ENCODE data around the gene KCNA4.
"Not testable (repeated sequence)": the region's sequence is repeated elsewhere in the genome, so short reads cannot be mapped to it uniquely, and the experiment has no call there.

The KCNA4 gene

DNA sequence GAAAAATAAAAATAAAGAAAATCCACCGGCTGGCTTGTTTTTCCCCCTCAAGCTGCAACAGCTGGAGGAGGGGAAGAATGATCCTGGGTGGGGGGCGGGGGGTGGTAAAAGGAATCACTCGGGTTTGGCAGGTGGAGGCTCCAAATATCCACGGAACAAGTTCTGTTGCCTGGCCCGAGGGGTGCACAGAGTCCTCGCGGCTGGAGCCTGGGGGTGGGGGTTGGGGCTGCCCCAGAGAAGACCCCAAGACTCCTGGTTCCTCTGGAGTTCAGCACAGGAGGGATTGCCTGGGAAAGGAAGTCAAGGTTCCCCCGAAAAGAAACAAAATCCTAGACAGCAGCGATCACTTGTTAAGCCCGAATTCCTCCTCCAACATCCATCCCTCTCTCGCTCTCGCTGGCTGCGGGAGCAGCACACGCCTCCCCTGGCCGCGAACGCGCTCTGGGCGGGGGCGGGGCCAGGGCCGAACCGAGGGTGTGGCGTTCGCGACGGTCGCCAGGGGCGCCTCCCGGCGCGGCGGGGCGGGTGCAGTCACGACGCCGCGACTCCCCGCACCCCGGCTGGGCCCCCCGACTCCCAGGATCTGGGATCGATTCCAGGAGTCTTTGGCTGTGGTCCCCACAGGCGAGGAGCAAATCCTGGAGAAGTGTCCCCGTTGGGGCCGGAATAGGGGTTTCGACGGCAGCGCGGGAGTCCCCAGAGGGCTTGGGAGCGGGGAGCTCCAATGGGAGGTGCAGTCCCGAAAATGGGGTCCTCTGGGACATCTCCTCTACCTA lies at the start of gene KCNA4:
KCNA4 (minus strand) TSS at position 443 of the 776 bp plus-strand sequence. CDS start 4,352 bp downstream, outside the sequence.
- DNase-seq (ENCODE audit: low spot score), result no peak
- no peak for FAIRE-seq

DNA sequence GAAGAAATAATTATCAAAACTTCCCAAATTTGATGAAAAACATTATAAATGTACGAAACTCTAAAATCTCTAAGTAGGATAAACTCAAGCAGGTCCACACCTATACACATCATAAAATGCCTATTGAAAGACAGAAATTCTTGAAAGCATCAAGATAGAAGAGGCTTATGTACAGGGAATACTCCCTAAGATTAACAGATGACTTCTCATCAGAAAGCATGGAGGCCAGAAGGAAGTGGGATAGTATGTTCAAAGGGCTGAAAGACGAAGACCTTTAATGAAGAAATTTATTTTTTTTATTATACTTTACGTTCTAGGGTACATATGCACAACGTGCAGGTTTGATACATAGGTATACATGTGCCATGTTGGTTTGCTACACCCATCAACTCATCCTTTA lies 45.3 kb upstream of the KCNA4 start:
- FAIRE-seq (no peak), DNase-seq (ENCODE audit: low spot score) (no peak)

DNA sequence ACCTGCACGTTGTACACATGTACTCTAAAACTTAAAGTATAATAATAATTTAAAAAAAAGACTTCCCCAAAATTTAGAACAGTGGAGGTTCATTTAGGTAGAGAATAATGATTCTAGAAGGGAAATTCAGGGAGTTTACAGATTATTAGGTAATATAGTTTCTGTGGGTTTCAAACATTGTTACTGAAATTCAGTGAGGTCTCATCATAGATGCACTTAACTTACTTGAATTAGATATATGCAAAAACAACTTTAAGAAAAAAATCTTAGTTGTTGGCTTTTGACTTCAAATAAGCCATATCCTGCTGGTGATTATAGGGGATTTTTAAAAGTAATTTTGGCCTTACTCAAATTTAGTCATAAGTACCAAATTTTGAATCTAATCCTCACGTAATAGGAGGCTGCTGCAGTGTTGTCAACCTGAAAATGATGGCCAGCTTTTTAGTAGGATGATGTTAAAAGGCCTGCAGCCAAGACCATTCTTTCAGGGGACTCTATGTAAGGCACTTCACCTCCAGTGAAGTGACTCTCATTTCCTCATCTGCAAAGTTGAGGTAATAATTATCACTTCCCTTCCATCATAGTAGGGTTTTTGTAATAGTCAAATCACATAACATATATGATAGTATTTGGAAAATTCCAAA lies 42.5 kb upstream of the KCNA4 start:
- FAIRE-seq (no peak), DNase-seq (ENCODE audit: low spot score) (no peak)

DNA sequence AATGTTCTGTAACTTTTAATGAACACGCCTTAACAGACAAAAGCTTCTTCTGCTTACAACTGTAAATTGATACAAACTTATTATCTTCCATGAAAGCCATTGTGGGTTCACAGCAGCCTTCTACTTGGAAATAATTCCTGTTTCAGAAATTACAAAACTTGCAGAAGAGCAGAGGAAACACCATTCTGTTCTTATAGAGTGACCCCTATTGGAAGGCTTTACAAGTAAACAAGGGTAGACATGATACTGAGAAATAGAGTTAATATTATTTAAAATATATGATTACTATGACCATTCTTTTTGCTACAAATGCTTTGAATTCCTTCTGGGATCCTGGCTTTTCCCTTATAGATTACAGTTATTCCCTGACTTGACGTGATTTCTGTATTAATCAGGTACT lies 32.4 kb upstream of the KCNA4 start:
- DNase-seq (ENCODE audit: low spot score) (no peak), FAIRE-seq (no peak)

DNA sequence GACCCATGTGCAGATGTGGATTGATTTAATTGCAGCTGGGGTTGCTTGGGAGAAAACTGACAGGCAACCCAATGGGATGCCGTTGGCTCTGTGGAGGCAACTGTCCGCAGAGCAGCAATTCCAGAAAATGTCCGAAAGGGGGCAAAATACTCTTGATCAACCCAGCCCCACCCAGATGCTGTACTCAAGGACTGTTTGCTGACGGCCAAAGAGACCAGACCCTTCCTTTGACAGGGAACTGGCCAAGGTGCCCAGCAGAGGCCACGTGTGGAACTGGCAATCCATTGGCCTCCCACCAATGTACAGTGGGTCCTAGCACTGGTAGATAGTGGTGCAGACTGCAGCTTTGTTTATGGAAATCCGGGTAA lies 29.7 kb upstream of the KCNA4 start:
- DNase-seq (ENCODE audit: low spot score) (no peak), FAIRE-seq (no peak)

DNA sequence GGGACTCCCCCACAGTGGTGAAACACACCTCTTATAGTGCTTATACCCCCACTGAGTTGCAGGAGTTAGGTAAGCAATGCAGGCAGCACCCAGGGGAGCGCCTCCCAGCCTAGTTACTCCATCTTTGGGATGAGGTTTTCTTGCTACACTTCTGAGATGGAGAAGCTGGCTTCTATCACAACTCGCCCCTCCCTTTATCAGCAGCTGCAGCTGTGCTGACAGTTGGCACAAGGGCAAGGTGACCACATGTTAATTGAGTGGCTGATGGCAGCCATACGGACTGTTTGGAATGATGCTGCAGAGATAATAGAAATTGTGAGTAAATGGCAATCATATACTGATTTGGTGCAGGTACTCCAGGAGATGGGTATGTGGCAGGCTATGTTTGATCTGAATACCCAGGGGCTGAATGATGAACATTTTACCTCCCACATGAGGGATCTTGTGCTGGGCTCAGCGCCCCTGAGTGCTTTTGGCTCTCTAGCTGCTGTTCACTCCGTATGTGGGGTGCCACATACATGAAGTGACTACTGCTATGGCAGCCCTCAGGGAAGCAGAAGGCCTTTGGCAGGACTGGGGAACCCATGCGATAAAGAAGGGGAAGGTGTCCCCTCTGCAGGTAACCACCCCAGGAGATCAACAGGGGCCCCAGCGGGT lies 29.2 kb upstream of the KCNA4 start:
- no peak for FAIRE-seq
- DNase-seq (ENCODE audit: low spot score), result no peak

DNA sequence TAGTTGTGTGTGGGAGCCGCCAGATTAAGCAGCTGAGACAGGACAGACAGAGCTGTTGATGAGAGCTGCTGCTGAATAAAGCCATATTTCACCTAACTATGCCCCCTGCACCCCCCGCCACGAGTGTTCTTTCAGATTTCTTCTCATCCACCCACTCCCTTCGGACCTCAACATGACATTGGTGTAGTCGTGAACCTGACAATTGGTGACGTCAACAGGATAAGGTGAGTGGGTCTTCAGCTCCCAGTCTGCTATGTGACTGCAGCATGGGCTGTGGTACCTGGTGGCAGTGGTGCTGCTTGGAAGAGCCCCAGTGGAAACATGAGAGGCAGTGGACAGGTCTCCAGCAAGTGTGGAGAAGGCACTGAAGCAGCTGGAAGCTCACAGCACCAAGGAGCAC lies 28.3 kb upstream of the KCNA4 start:
- FAIRE-seq, result no peak
- DNase-seq (ENCODE audit: low spot score), result no peak

DNA sequence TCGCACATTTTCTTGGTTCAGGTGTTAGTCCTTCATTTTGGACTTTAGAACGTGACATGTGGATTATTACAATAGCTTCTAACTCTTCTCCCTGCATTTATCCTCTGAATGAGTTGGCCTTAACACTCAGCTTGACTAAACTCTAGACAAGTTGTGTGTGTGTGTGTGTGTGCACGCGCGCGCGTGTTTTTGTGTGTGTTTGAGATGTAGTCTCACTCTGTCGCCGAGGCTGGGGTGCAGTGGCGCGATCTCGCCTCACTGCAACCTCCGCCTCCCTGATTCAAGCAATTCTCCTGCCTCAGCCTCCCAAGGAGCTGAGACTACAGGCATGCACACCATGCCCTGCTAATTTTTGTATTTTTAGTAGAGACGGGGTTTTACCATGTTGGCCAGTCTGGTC lies 24.3 kb upstream of the KCNA4 start:
- FAIRE-seq (no peak), DNase-seq (ENCODE audit: low spot score) (no peak)

DNA sequence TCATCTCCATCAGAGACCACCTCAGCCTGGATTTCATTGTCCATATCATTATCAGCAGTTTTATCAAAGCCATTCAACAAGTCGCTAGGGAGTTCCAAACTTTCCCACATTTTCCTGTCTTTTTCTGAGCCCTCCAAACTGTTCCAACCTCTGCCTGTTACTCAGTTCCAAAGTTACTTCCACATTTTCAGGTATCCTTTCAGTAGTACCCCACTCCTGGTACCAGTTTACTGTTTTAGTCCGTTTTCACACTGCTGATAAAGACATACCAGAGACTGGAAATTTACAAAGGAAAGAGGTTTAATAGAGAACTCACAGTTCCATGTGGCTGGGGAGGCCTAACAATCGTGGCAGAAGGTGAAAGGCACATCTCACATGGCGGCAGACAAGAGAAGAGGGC lies 17.9 kb upstream of the KCNA4 start:
- FAIRE-seq, result not testable (repeated sequence)

DNA sequence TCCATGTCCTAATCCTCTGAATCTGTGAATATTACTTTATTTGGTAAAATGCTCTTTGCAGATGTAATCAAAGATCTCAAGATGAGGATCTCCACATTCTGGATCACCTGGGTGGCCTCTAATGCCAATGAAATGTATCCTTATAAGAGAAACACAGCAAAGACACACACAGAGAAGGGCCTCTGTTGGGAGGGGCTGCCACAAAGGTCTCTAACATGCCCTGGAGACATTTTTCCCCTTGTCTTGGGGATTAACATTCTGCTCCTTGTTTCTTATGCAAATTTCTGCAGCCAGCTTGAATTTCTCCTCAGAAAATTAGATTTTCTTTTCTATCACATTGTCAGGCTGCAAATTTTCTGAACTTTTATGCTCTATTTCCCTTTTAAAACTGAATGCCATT lies 17.3 kb upstream of the KCNA4 start:
- FAIRE-seq; DNase-seq (ENCODE audit: low spot score): not testable (repeated sequence)

More for the DNA sequence above, 17.9 kb upstream of the KCNA4 start:
- DNase-seq (ENCODE audit: low spot score), result not testable (repeated sequence)

DNA sequence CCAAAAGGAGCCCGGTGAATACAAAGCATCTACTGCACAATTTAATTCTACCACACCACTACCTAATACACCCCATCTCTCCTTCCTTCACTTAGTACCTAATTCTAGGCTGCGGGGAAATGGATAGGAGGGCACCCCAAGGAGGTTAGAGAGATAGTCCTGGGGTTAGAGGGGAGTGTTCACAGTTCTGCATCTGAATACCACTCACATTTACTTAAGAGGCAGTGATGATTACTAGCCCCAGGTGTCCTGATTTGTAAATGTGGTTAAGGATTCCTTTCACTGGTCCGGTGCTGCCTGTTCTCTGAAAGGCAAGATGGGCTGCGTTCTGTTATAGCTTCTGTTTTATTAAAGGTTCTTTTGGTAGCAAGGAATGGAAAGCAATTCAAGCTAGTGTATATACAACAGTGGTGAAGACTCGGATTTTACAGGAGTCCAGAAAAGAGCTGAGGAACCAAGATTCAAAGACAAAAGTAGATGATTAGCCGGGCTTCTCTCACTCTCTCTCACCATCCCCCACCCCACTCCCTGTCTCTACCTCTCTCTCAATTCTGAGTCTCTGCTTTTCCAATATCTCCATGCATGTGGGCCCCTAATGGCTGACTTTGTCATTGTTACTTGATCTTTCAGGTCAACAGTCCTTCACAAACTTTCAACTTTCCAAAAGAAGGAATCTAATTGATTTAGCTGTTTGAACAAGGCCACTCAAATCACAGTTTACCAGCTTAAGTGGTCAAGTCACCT lies 8.7 kb upstream of the KCNA4 start:
- FAIRE-seq (no peak), DNase-seq (ENCODE audit: low spot score) (no peak)

DNA sequence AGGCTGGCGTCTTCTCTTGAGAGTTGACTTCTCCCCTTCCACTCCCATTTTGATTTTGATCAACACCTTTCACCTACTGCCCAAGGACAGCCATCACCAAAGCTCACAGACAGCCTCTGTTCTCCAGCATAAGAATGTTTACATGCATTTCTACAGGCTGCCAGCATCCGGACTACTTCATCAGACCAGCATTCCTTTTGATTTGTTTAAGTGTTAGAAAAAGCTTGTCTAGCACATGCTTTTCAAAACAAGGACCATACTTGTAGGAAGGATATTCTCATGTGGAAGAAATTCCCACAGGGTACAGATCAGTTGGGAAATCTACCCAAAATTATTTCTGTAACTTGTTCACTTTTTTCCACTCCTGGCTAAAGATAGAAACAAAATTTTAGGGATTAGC lies 6.2 kb upstream of the KCNA4 start:
- FAIRE-seq, result no peak
- no peak for DNase-seq (ENCODE audit: low spot score)

DNA sequence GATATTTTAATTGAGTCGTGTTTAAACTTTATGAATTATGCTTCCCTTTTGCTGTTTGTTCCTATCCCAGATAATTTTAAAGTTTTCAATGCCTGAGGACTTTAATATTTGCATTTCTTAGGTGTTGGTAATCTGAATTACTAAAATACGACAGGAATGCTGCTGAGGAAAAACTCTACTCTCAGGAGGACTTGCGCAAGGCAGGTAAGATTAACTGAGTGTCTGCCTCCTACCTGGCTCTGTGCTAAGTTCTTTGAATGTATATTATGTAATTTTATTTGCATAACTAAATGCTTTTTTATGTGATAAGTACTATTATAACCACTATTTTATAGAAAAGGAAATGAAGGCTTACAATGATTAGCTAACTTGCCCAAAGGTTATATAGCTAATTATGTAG lies 2.7 kb upstream of the KCNA4 start:
- no peak for FAIRE-seq
- DNase-seq (ENCODE audit: low spot score), result no peak

DNA sequence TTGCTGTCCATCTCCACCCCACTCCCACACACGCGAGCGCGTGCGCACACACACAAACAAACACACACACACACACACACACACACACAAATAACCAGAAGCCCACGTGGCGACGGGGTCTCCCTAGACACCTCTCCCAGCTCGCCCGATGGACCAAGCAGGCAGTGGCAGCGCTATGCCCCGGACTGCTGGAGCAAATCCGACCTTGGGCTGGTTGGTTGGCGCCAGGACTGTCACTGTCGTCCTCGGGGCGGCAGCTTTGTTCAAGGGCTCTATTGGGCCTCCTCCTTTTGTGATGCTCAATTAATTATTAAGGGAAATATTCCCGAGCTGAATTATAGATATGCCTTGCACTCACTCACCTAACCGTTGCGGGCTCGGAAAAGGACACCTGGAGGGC lies 1.7 kb upstream of the KCNA4 start:
- DNase-seq (ENCODE audit: low spot score) (no peak), FAIRE-seq (no peak)

DNA sequence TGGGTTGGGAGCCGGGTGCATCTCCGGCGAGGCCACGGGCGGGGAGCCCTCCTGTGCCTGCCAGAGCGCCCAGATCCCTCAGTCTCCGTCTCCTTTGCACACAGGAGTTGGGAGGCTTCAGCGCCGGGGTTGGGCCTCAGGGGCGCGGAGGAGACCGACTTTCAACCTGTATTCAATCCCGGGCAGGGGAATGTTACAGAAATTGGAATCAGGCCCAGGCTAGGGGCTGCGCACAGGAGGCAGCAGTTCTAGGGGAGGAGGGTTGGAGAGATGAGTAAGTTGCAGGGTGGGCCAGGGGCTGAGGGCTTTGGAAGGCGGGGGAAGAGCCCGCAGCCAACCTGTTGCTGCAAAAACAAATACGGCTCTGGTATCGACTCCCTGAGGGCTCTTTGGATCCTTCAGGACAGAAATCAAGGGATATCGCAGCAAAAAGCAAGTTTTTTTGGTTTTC lies 640 bp upstream of the KCNA4 start:
- no peak for FAIRE-seq

DNA sequence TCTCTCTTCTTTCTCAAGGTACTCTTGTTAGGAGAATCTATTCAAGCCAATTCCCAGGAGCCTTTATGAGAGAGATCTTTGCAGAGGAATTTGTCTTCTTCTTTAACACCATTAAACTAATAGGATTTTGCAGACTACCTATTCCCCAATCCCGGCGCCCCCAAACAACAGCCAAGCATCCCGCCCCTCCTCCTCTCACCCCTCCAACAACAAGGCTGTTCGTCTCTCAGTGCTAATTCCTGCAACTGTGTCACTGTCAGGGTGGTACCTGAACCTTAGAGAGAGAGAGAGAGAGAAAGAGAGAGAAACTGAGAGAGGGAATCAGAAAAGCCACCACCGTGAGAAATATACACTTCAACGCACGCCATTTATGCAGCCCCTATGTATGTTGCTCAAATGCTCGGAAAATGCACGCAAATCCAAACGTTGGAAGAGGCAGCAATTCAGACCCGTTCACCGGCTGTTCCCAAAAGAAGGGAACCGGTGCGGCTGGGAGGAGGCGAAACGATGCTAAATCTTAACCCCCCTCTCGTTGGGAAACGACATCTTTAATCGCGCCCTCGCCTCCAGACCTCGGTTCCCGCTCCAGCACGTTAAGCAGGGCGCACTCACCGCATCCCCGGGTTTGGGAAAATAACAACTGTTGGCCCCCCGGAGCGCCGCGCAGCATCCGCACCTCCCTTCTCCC lies 961 bp downstream of the KCNA4 start:
- no peak for FAIRE-seq
- DNase-seq (ENCODE audit: low spot score), result no peak

More for the DNA sequence above, 640 bp upstream of the KCNA4 start:
- no peak for DNase-seq (ENCODE audit: low spot score)

DNA sequence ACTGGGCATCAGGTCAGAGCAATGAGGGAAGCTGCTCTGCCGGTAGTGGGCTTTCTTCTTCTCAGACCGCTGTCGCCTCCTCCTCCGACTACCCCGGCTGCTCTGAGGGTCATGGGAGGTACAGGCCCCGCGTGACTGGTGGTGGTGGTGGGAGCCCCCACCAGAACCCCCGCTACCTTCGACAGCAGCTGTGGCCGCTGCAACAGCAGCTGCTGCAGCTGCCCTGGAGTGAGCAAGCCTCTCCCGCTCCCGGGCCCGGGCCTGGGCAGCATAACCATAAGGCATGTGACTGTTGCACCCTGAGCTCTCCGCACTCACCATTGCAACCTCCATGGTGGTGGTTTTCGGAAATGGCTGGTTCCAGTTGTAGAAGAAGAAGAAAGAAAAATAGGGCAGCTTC lies 4.5 kb downstream of the KCNA4 start:
- no peak for FAIRE-seq
- DNase-seq (ENCODE audit: low spot score), result no peak

DNA sequence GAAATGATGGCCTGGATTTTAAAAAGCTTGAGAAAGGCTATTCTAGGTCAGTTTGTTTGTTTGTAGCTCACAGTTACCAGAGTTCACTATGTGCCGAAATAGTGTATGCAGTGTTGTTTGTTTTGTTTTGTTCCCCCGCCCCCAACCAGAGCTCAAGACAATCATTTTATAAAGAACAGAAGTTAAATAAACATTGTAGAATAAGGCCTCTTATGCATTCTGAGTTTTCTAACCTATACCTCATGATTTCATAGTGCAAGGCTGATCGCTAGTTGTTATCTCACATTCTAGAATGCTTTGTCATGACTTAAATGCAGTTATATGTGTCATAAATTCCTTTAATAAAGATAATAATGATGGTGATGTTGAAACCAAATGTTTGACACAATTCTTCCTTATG lies 7.8 kb downstream of the KCNA4 start:
- FAIRE-seq (no peak), DNase-seq (ENCODE audit: low spot score) (no peak)

DNA sequence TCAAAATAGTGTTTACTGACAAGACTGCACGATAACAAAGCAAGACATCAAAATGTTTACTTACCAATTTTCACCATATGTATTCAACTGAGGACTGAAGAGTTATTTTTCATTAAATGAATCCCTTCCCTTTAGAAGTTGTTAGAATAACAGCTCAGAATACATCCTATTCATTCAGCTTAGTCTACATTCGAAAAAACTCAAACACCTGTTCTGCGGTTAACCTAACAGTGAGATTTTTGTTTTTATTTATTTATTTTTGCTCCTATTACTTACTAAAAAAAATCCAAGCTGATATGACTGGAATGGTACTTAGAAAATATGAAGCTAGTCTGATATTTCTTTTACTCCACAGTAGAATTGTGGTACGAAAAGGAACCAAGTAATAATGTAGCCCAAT lies 10.0 kb downstream of the KCNA4 start:
- DNase-seq (ENCODE audit: low spot score), result no peak
- FAIRE-seq, result no peak

DNA sequence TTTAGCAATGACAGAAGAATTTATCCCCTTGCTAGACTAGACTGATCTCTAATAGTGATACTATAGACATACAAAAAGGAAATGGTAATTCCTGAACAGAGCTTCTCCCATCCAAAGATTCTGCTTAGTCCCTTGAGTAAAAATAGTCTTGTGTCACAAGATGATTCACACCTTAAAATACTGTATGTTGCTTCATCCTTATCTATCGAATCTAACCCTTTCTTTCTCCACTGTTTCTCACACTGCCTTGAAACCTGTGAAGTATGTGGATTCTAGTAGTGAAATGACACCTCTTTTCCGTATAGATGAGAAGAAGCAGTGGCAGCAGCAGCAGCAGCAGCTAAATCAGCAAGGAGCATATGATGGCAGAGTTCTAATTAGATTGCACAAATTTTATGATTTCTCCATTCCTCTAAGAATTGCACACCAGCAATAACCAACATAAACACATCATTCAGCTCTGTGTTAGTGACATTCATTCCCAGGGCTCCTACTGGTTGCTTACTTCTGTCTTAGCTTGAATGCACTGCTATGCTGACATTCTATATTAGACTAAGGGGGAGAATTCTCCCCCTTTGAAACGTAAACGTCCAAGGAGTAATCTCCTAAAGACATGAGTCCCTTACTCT lies 14.6 kb downstream of the KCNA4 start:
- DNase-seq (ENCODE audit: low spot score) (no peak), FAIRE-seq (no peak)

Measured in RCC 7860 (cell line).